Activated CD4-positive, alpha-beta T cell treated with anti-CD3 and anti-CD28 coated beads, Interleukin-2, amount 10 ng/mL, durations not matched to agents 7 days and 5 days (primary cell): ENCODE results near the gene MACO1. TPM values are rescaled to one million over a fixed set of nuclear protein-coding genes. Genes with fewer than 3 reads are reported as not detected.

Experiments
- CTCF ChIA-PET: fragments of 350-600 bp; sonication (Branson Sonifier 250); formaldehyde crosslinking; loops from one replicate; lab custom pipeline; 2021; ENCODE audit warnings: antibody characterized with exemption; lab: Charles Lee
- POLR2A ChIA-PET: fragments of 350-600 bp; sonication (Branson Sonifier 250); formaldehyde crosslinking; loops from one replicate; lab custom pipeline; 2021; ENCODE audit warnings: antibody characterized with exemption; lab: Charles Lee
- DNase-seq: peaks from one replicate; pipeline ENCODE4 v3.0.0-alpha.2; 2020
- H3K27ac Mint-ChIP-seq: one replicate; pipeline ENCODE4 v1.8.0; 2021; ENCODE audit warnings: mild to moderate bottlenecking, moderate library complexity, mixed read lengths
- H3K27me3 Mint-ChIP-seq: one replicate; pipeline ENCODE4 v1.8.0; 2021; ENCODE audit warnings: mixed read lengths
- H3K36me3 Mint-ChIP-seq: one replicate; pipeline ENCODE4 v1.8.0; 2021; ENCODE audit warnings: low read depth, mixed read lengths
- H3K4me1 Mint-ChIP-seq: one replicate; pipeline ENCODE4 v1.8.0; 2021; ENCODE audit warnings: mixed read lengths
- H3K4me3 Mint-ChIP-seq: one replicate; pipeline ENCODE4 v1.8.0; 2021; ENCODE audit warnings: mild to moderate bottlenecking, moderate library complexity, mixed read lengths
- H3K9me3 Mint-ChIP-seq: one replicate; pipeline ENCODE4 v1.8.0; 2021; ENCODE audit warnings: mixed read lengths
- total RNA-seq, 2 experiments: library from RNA; stranded (reverse); gene quantifications; one replicate each; pipeline ENCODE4 v1.2.3, GENCODE V29; 2021

The MACO1 gene
- total RNA-seq, 2 experiments from 2014 or later = 18.8 to 24.9 TPM

GRCh38 chr1:25524568-25525360 is 94.1 kb downstream of the MACO1 start:
- H3K27me3 Mint-ChIP-seq = peaks cover 4% of the 10 kb centered on the region
- peaks cover 8% of the 10 kb centered on the region for H3K9me3 Mint-ChIP-seq
- H3K4me3 Mint-ChIP-seq = no peak overlapping the region
- H3K36me3 Mint-ChIP-seq = no peaks in the 10 kb centered on the region
- peaks cover 9% of the 10 kb centered on the region for H3K4me1 Mint-ChIP-seq
- ChIA-PET POLR2A (no interaction called here), CTCF (interaction anchor here (0.7 to 1.7 kb wide), 2 partner anchors 10 to 13 kb away, joined by 4 read pairs; no protein-coding TSS in a partner anchor)
- no peak for DNase-seq
- H3K27ac Mint-ChIP-seq = no peak overlapping the region

GRCh38 chr1:25525361-25525688 is 94.6 kb downstream of the MACO1 start:
- ChIA-PET POLR2A (no interaction called here), CTCF (interaction anchor here (0.7 to 1.7 kb wide), 3 partner anchors 10 to 12 kb away, joined by 4 read pairs; no protein-coding TSS in a partner anchor)
- Mint-ChIP-seq H3K36me3 (no peaks in the 10 kb centered on the region), H3K9me3 (peaks cover 8% of the 10 kb centered on the region), H3K4me1 (peaks cover 7% of the 10 kb centered on the region), H3K27me3 (peaks cover 4% of the 10 kb centered on the region), H3K4me3 (no peak overlapping the region), H3K27ac (no peak overlapping the region)
- no peak for DNase-seq

GRCh38 chr1:25526753-25527152 is 96.1 kb downstream of the MACO1 start:
- DNase-seq = no peak
- POLR2A ChIA-PET = no interaction called here
- H3K27ac Mint-ChIP-seq = no peak overlapping the region
- H3K27me3 Mint-ChIP-seq = peaks cover 4% of the 10 kb centered on the region
- no peaks in the 10 kb centered on the region for H3K36me3 Mint-ChIP-seq
- peaks cover 4% of the 10 kb centered on the region for H3K4me1 Mint-ChIP-seq
- peaks cover 8% of the 10 kb centered on the region for H3K9me3 Mint-ChIP-seq
- H3K4me3 Mint-ChIP-seq = no peak overlapping the region
- CTCF ChIA-PET = interaction anchor here (0.9 to 1.7 kb wide), 3 partner anchors 8 to 13 kb away, joined by 3 to 4 read pairs (median 4); no protein-coding TSS in a partner anchor

GRCh38 chr1:25527226-25527846 is 96.6 kb downstream of the MACO1 start:
- H3K9me3 Mint-ChIP-seq = peaks cover 8% of the 10 kb centered on the region
- peaks cover 4% of the 10 kb centered on the region for H3K4me1 Mint-ChIP-seq
- H3K27me3 Mint-ChIP-seq = peaks cover 4% of the 10 kb centered on the region
- ChIA-PET CTCF (interaction anchor here (0.9 kb wide), 1 partner anchor 11 kb away, joined by 3 read pairs; no protein-coding TSS in a partner anchor), POLR2A (no interaction called here)
- no peak overlapping the region for H3K27ac Mint-ChIP-seq
- no peaks in the 10 kb centered on the region for H3K36me3 Mint-ChIP-seq
- H3K4me3 Mint-ChIP-seq = no peak overlapping the region
- no peak for DNase-seq

GRCh38 chr1:25527946-25528595 is 97.4 kb downstream of the MACO1 start:
- ChIA-PET CTCF (no interaction called here), POLR2A (no interaction called here)
- Mint-ChIP-seq H3K4me1 (peaks cover 4% of the 10 kb centered on the region), H3K4me3 (no peak overlapping the region), H3K36me3 (no peaks in the 10 kb centered on the region), H3K27ac (no peak overlapping the region), H3K27me3 (peaks cover 4% of the 10 kb centered on the region), H3K9me3 (peaks cover 8% of the 10 kb centered on the region)
- DNase-seq = no peak

- POLR2A ChIA-PET = no interaction called here
Observed at GRCh38 chr1:25528881-25529517, 98.3 kb downstream of the MACO1 start.

GRCh38 chr1:25529518-25530185 is 99.0 kb downstream of the MACO1 start:
- Mint-ChIP-seq H3K9me3 (peaks cover 8% of the 10 kb centered on the region), H3K27ac (no peak overlapping the region), H3K36me3 (no peaks in the 10 kb centered on the region), H3K27me3 (peaks cover 4% of the 10 kb centered on the region), H3K4me3 (no peak overlapping the region), H3K4me1 (peaks cover 4% of the 10 kb centered on the region)
- ChIA-PET POLR2A (no interaction called here), CTCF (interaction anchor here (0.6 kb wide), 1 partner anchor 35 kb away, joined by 6 read pairs; no protein-coding TSS in a partner anchor)
- DNase-seq = no peak

More at GRCh38 chr1:25528881-25529517, 98.3 kb downstream of the MACO1 start:
- Mint-ChIP-seq H3K4me3 (no peak overlapping the region), H3K4me1 (peaks cover 4% of the 10 kb centered on the region), H3K9me3 (peaks cover 8% of the 10 kb centered on the region), H3K36me3 (no peaks in the 10 kb centered on the region), H3K27me3 (peaks cover 4% of the 10 kb centered on the region), H3K27ac (no peak overlapping the region)
- CTCF ChIA-PET = interaction anchor here (0.6 kb wide), 1 partner anchor 36 kb away, joined by 6 read pairs; no protein-coding TSS in a partner anchor
- DNase-seq = no peak

- no peaks in the 10 kb centered on the region for H3K36me3 Mint-ChIP-seq
- H3K9me3 Mint-ChIP-seq = peaks cover 5% of the 10 kb centered on the region
- peaks cover 1% of the 10 kb centered on the region for H3K27me3 Mint-ChIP-seq
- no peak overlapping the region for H3K27ac Mint-ChIP-seq
- ChIA-PET CTCF (interaction anchor here (1.4 kb wide), 1 partner anchor 16 kb away, joined by 4 read pairs; no protein-coding TSS in a partner anchor), POLR2A (no interaction called here)
- no peak overlapping the region for H3K4me3 Mint-ChIP-seq
- H3K4me1 Mint-ChIP-seq = peaks cover 2% of the 10 kb centered on the region
- no peak for DNase-seq
Observed at GRCh38 chr1:25530186-25531081, 99.7 kb downstream of the MACO1 start.

- no peak for DNase-seq
- no peaks in the 10 kb centered on the region for H3K36me3 Mint-ChIP-seq
- POLR2A ChIA-PET = no interaction called here
- peaks cover 2% of the 10 kb centered on the region for H3K9me3 Mint-ChIP-seq
- peaks cover 5% of the 10 kb centered on the region for H3K27me3 Mint-ChIP-seq
- H3K27ac Mint-ChIP-seq = no peak overlapping the region
- H3K4me3 Mint-ChIP-seq = no peak overlapping the region
- no peaks in the 10 kb centered on the region for H3K4me1 Mint-ChIP-seq
- CTCF ChIA-PET = interaction anchor here (0.6 to 1.4 kb wide), 2 partner anchors 15 to 523 kb away, joined by 4 to 6 read pairs; no protein-coding TSS in a partner anchor
Observed at GRCh38 chr1:25531082-25531461, 100.4 kb downstream of the MACO1 start.

GRCh38 chr1:25532970-25533369 is 102.3 kb downstream of the MACO1 start:
- CTCF ChIA-PET = no interaction called here
- H3K27ac Mint-ChIP-seq = no peak overlapping the region
- H3K4me1 Mint-ChIP-seq = no peaks in the 10 kb centered on the region
- no peak overlapping the region for H3K4me3 Mint-ChIP-seq
- POLR2A ChIA-PET = no interaction called here
- no peaks in the 10 kb centered on the region for H3K36me3 Mint-ChIP-seq
- H3K9me3 Mint-ChIP-seq = peaks cover 2% of the 10 kb centered on the region
- no peak for DNase-seq
- H3K27me3 Mint-ChIP-seq = peaks cover 8% of the 10 kb centered on the region

- Mint-ChIP-seq H3K4me1 (no peaks in the 10 kb centered on the region), H3K36me3 (no peaks in the 10 kb centered on the region), H3K9me3 (peaks cover 2% of the 10 kb centered on the region), H3K4me3 (no peak overlapping the region), H3K27me3 (peaks cover 8% of the 10 kb centered on the region), H3K27ac (no peak overlapping the region)
- no peak for DNase-seq
- ChIA-PET CTCF (no interaction called here), POLR2A (no interaction called here)
Observed at GRCh38 chr1:25533775-25534409, 103.2 kb downstream of the MACO1 start.
